ENCODE measurements around the gene DGKZ. TPM values are rescaled to one million over a fixed set of nuclear protein-coding genes. Genes with fewer than 3 reads are reported as not detected.
A peak's percentile ranks its signal among the peaks of the same experiment; 100 is the strongest.

The DGKZ gene
- total RNA-seq, 4 donors from 2014 or later = 38.5 to 53.1 (median 45.7) TPM

- no peaks in the 10 kb centered on the region for H3K36me3 ChIP-seq
- H3K4me1 ChIP-seq = peaks cover 9 to 29% (median 17%) of the 10 kb centered on the region in 3 donors
- intact Hi-C loops (cut with DNase I) = no loop called here
- peak overlapping the region in 3 of 4 donors; percentile 13 to 70 (median 47) for H3K4me3 ChIP-seq
- no peak for DNase-seq
- no peak overlapping the region for H3K27ac ChIP-seq
- peaks cover 12 to 69% (median 17%) of the 10 kb centered on the region in 4 donors for H3K27me3 ChIP-seq
- TF ChIP-seq CTCF (IDR thresholded peaks at IDR 0.05) = no peak
- TF ChIP-seq POLR2A (IDR thresholded peaks at IDR 0.05) = no peak
- WGBS, 2 donors = 34 to 69% methylated on average over 2 to 4 of the region's 8 CpGs
- no peaks in the 10 kb centered on the region for H3K9me3 ChIP-seq
Observed at GRCh38 chr11:46332093-46332567, 15.1 kb upstream of the DGKZ start.

GRCh38 chr11:46332568-46333393 is 14.5 kb upstream of the DGKZ start:
- no peaks in the 10 kb centered on the region for H3K9me3 ChIP-seq
- H3K27me3 ChIP-seq = peaks cover 12 to 65% (median 17%) of the 10 kb centered on the region in 4 donors
- 8% methylated on average over 7 of the region's 99 CpGs; no CpG with 5 or more reads in 1 of the 2 donors for WGBS, 2 donors
- intact Hi-C loops (cut with DNase I) = no loop called here
- no peak for DNase-seq
- peaks cover 9 to 30% (median 17%) of the 10 kb centered on the region in 3 donors for H3K4me1 ChIP-seq
- no peak for TF ChIP-seq POLR2A (IDR thresholded peaks at IDR 0.05)
- no peak for TF ChIP-seq CTCF (IDR thresholded peaks at IDR 0.05)
- peak overlapping the region; percentile 13 to 70 (median 42) for H3K4me3 ChIP-seq
- H3K36me3 ChIP-seq = no peaks in the 10 kb centered on the region
- no peak overlapping the region for H3K27ac ChIP-seq

- DNase-seq = no peak
- H3K4me3 ChIP-seq = peak overlapping the region; percentile 13 to 70 (median 42)
- 14 to 39% methylated on average over 3 to 15 of the region's 25 CpGs for WGBS, 2 donors
- TF ChIP-seq POLR2A (IDR thresholded peaks at IDR 0.05) (no peak), CTCF (IDR thresholded peaks at IDR 0.05) (no peak)
- no peaks in the 10 kb centered on the region for H3K9me3 ChIP-seq
- intact Hi-C loops (cut with DNase I) = no loop called here
- H3K27me3 ChIP-seq = peaks cover 12 to 65% (median 17%) of the 10 kb centered on the region in 4 donors
- H3K36me3 ChIP-seq = no peaks in the 10 kb centered on the region
- peaks cover 10 to 34% (median 17%) of the 10 kb centered on the region in 3 donors for H3K4me1 ChIP-seq
- no peak overlapping the region for H3K27ac ChIP-seq
Observed at GRCh38 chr11:46333394-46333947, 13.8 kb upstream of the DGKZ start.

- WGBS, 2 donors = 81 to 100% methylated on average over 1 to 2 of the region's 3 CpGs
- DNase-seq = no peak
- Histone ChIP-seq H3K36me3 (no peaks in the 10 kb centered on the region), H3K4me1 (peaks cover 17 to 41% (median 25%) of the 10 kb centered on the region in 3 donors), H3K4me3 (no peak overlapping the region), H3K9me3 (no peaks in the 10 kb centered on the region), H3K27ac (no peak overlapping the region), H3K27me3 (peaks cover 12 to 64% (median 17%) of the 10 kb centered on the region in 4 donors)
- intact Hi-C loops (cut with DNase I) = no loop called here
- no peak for TF ChIP-seq POLR2A (IDR thresholded peaks at IDR 0.05)
- no peak for TF ChIP-seq CTCF (IDR thresholded peaks at IDR 0.05)
Observed at GRCh38 chr11:46334211-46334610, 13.1 kb upstream of the DGKZ start.

- H3K27me3 ChIP-seq = peaks cover 12 to 53% (median 17%) of the 10 kb centered on the region in 4 donors
- DNase-seq = no peak
- H3K9me3 ChIP-seq = no peaks in the 10 kb centered on the region
- 87 to 100% methylated on average over 5 of the region's 6 CpGs for WGBS, 2 donors
- no peak for TF ChIP-seq CTCF (IDR thresholded peaks at IDR 0.05)
- no peak for TF ChIP-seq POLR2A (IDR thresholded peaks at IDR 0.05)
- intact Hi-C loops (cut with DNase I) = no loop called here
- no peak overlapping the region for H3K4me3 ChIP-seq
- H3K27ac ChIP-seq = no peak overlapping the region
- peaks cover 23 to 52% (median 25%) of the 10 kb centered on the region in 3 donors for H3K4me1 ChIP-seq
- no peaks in the 10 kb centered on the region for H3K36me3 ChIP-seq
Observed at GRCh38 chr11:46335271-46335670, 12.0 kb upstream of the DGKZ start.
